ENCODE data around the gene GPR176.

GRCh38 chr15:39777496-39777895, 142.6 kb downstream of the GPR176 start:
- TF ChIP-seq CTCF (IDR thresholded peaks at IDR 0.05; ENCODE audit: poor library complexity) (no peak), EZH2 (IDR thresholded peaks at IDR 0.05; ENCODE audit: borderline replicate concordance) (no peak), EZH2phosphoT487 (IDR thresholded peaks at IDR 0.05; ENCODE audit: low read depth, severe bottlenecking, unreplicated experiment) (no peak)
